ENCODE measurements around the gene FAM222B. TPM values are rescaled to one million over a fixed set of nuclear protein-coding genes. Genes with fewer than 3 reads are reported as not detected.
"Not testable (repeated sequence)": the region's sequence is repeated elsewhere in the genome, so short reads cannot be mapped to it uniquely, and the experiment has no call there.

Gene FAM222B
- total RNA-seq, 4 donors from 2014 or later: 23.2 to 41.0 (median 32.9) TPM

- H3K27me3 ChIP-seq: no peaks in the 10 kb centered on the region
- TF ChIP-seq EP300 (IDR thresholded peaks at IDR 0.05; ENCODE audit: low read depth) (no peak), POLR2AphosphoS5 (IDR thresholded peaks at IDR 0.05) (no peak), CTCF (IDR thresholded peaks at IDR 0.05) (no peak), POLR2A (IDR thresholded peaks at IDR 0.05) (no peak)
- H3K4me1 ChIP-seq: peaks cover 6 to 13% (median 11%) of the 10 kb centered on the region in 4 donors
- 74 to 93% methylated on average over 2 of the region's 2 CpGs for WGBS, 2 donors (ENCODE audit: low coverage in 1 of 2)
- in situ Hi-C loops (cut with MboI; ENCODE audit: low pct_ligation_motif_present in 1 of 4, low pct_unique_long_range_greater_than_20kb in 1 of 4, low sequenced_read_pairs in 3 of 4) (no loop called here), intact Hi-C loops (cut with DNase I; ENCODE audit: low total_unique reads) (no loop called here)
- H3K9me3 ChIP-seq: no peaks in the 10 kb centered on the region
- no peak for DNase-seq
- no peak overlapping the region for H3K27ac ChIP-seq
- H3K36me3 ChIP-seq: peaks cover 0 to 6% (median 2%) of the 10 kb centered on the region in 4 donors
- H3K4me3 ChIP-seq: no peak overlapping the region
Measured at GRCh38 chr17:28853295-28853694, 10.7 kb upstream of the FAM222B start.

DNA sequence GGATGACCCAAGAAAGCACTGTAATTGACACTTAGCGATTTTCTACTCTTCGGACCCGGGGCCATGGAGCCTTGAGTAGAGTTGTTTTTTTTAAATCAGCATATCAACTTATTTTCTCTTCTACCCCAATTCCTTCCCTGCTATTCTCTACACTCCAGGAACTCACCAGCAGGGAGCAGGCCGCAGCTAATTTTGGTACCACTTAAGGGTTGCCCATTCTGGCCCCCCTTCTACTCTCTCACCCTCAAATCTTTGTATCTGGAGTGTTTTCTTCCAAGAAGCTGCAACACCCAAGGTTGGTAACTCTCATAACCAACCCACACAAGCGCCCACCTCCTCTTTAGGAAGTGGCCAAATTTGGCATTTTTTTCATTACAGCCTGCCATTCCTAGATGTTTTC, 6.7 kb upstream of the FAM222B start:
- intact Hi-C loops (cut with DNase I; ENCODE audit: low total_unique reads) (no loop called here), in situ Hi-C loops (cut with MboI; ENCODE audit: low pct_ligation_motif_present in 1 of 4, low pct_unique_long_range_greater_than_20kb in 1 of 4, low sequenced_read_pairs in 3 of 4) (no loop called here)
- H3K4me3 ChIP-seq: no peak overlapping the region
- H3K36me3 ChIP-seq: no peaks in the 10 kb centered on the region
- H3K9me3 ChIP-seq: no peaks in the 10 kb centered on the region
- DNase-seq: no peak
- 82 to 83% methylated on average over 5 of the region's 5 CpGs for WGBS, 2 donors (ENCODE audit: low coverage in 1 of 2)
- H3K4me1 ChIP-seq: peaks cover 0 to 3% (median 3%) of the 10 kb centered on the region in 4 donors
- H3K27ac ChIP-seq: no peak overlapping the region
- TF ChIP-seq EP300 (IDR thresholded peaks at IDR 0.05; ENCODE audit: low read depth) (no peak), POLR2AphosphoS5 (IDR thresholded peaks at IDR 0.05) (no peak), POLR2A (IDR thresholded peaks at IDR 0.05) (no peak), CTCF (IDR thresholded peaks at IDR 0.05) (no peak)
- no peaks in the 10 kb centered on the region for H3K27me3 ChIP-seq

- in situ Hi-C loops (cut with MboI; ENCODE audit: low pct_ligation_motif_present in 1 of 4, low pct_unique_long_range_greater_than_20kb in 1 of 4, low sequenced_read_pairs in 3 of 4); H3K9me3 ChIP-seq; H3K27ac ChIP-seq; H3K4me3 ChIP-seq; H3K36me3 ChIP-seq; intact Hi-C loops (cut with DNase I; ENCODE audit: low total_unique reads); H3K27me3 ChIP-seq; H3K4me1 ChIP-seq: not testable (repeated sequence)
- DNase-seq: peak; percentile 62
- TF ChIP-seq CTCF (IDR thresholded peaks at IDR 0.05): peak; percentile 43 to 58 (median 55)
- 81 to 84% methylated on average over 9 to 15 of the region's 15 CpGs for WGBS, 2 donors (ENCODE audit: low coverage in 1 of 2)
Measured at GRCh38 chr17:28848667-28849066, 6.1 kb upstream of the FAM222B start.

GRCh38 chr17:28846699-28847098, 4.1 kb upstream of the FAM222B start:
- H3K27me3 ChIP-seq; DNase-seq; H3K9me3 ChIP-seq; intact Hi-C loops (cut with DNase I; ENCODE audit: low total_unique reads); H3K36me3 ChIP-seq; H3K4me3 ChIP-seq; H3K4me1 ChIP-seq; in situ Hi-C loops (cut with MboI; ENCODE audit: low pct_ligation_motif_present in 1 of 4, low pct_unique_long_range_greater_than_20kb in 1 of 4, low sequenced_read_pairs in 3 of 4); H3K27ac ChIP-seq: not testable (repeated sequence)
- WGBS, 2 donors (ENCODE audit: low coverage in 1 of 2): 87% methylated on average over 9 of the region's 9 CpGs; no CpG with 5 or more reads in 1 of the 2 donors

DNA sequence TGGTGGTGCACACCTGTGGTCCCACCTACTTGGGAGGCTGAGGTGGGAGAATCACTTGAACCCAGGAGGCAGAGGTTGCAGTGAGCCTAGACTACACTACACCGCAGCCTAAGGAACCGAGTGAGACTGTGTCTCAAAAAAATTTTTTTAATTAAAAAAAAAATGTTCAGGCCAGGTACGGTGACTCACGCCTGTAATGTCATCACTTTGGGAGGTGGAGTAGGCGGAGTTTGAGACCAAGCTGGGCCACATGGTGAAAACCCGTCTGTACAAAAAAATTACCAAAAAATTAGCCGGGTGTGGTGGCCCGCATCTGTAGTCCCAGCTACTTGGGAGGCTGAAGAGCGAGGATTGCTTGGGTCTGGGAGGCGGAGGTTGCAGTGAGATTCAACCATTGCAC, 3.6 kb upstream of the FAM222B start:
- no peaks in the 10 kb centered on the region for H3K9me3 ChIP-seq
- no peak overlapping the region for H3K27ac ChIP-seq
- H3K4me1 ChIP-seq: peaks cover 2 to 10% (median 7%) of the 10 kb centered on the region in 4 donors
- 86 to 89% methylated on average over 3 to 10 of the region's 10 CpGs for WGBS, 2 donors (ENCODE audit: low coverage in 1 of 2)
- DNase-seq: no peak
- no peak overlapping the region for H3K4me3 ChIP-seq
- H3K27me3 ChIP-seq: no peaks in the 10 kb centered on the region
- TF ChIP-seq POLR2AphosphoS5 (IDR thresholded peaks at IDR 0.05) (no peak), POLR2A (IDR thresholded peaks at IDR 0.05) (no peak), CTCF (IDR thresholded peaks at IDR 0.05) (no peak), EP300 (IDR thresholded peaks at IDR 0.05; ENCODE audit: low read depth) (no peak)
- in situ Hi-C loops (cut with MboI; ENCODE audit: low pct_ligation_motif_present in 1 of 4, low pct_unique_long_range_greater_than_20kb in 1 of 4, low sequenced_read_pairs in 3 of 4): no loop called here
- H3K36me3 ChIP-seq: no peaks in the 10 kb centered on the region
- intact Hi-C loops (cut with DNase I; ENCODE audit: low total_unique reads): no loop called here
